ENCODE results near the gene RFX7.

Gene RFX7

GRCh38 chr15:56124391-56124790, 119.3 kb downstream of the RFX7 start:
- DNase-seq: no peak

GRCh38 chr15:56105855-56106254, 137.8 kb downstream of the RFX7 start:
- no peak for DNase-seq

GRCh38 chr15:56102441-56102840, 141.2 kb downstream of the RFX7 start:
- no peak for DNase-seq

GRCh38 chr15:56099311-56099710, 144.4 kb downstream of the RFX7 start:
- DNase-seq: no peak

- no peak for DNase-seq
Measured at GRCh38 chr15:56098195-56098863, 145.3 kb downstream of the RFX7 start.

GRCh38 chr15:56095406-56095805, 148.3 kb downstream of the RFX7 start:
- no peak for DNase-seq

- no peak for DNase-seq
Measured at GRCh38 chr15:56094171-56094570, 149.5 kb downstream of the RFX7 start.

- DNase-seq: no peak
Measured at GRCh38 chr15:56088389-56088788, 155.3 kb downstream of the RFX7 start.

GRCh38 chr15:56086566-56086965, 157.1 kb downstream of the RFX7 start:
- DNase-seq: no peak

GRCh38 chr15:56082263-56082761, 161.4 kb downstream of the RFX7 start:
- DNase-seq: no peak

- DNase-seq: no peak
Measured at GRCh38 chr15:56077081-56077480, 166.6 kb downstream of the RFX7 start.

- no peak for DNase-seq
Measured at GRCh38 chr15:56076640-56077039, 167.0 kb downstream of the RFX7 start.

- no peak for DNase-seq
Measured at GRCh38 chr15:56074481-56075265, 169.0 kb downstream of the RFX7 start.

GRCh38 chr15:56064152-56064551, 179.5 kb downstream of the RFX7 start:
- DNase-seq: no peak

GRCh38 chr15:56059716-56060115, 184.0 kb downstream of the RFX7 start:
- DNase-seq: no peak

GRCh38 chr15:56058986-56059385, 184.7 kb downstream of the RFX7 start:
- no peak for DNase-seq

- no peak for DNase-seq
Measured at GRCh38 chr15:56056626-56057025, 187.1 kb downstream of the RFX7 start.

- DNase-seq: no peak
Measured at GRCh38 chr15:56053046-56053400, 190.7 kb downstream of the RFX7 start.

- peak; percentile 35 for DNase-seq
Measured at GRCh38 chr15:56052395-56053045, 191.2 kb downstream of the RFX7 start.

- DNase-seq: no peak
Measured at GRCh38 chr15:56051676-56052075, 192.0 kb downstream of the RFX7 start.

GRCh38 chr15:56049577-56049976, 194.1 kb downstream of the RFX7 start:
- no peak for DNase-seq

GRCh38 chr15:56047354-56047753, 196.3 kb downstream of the RFX7 start:
- DNase-seq: no peak

GRCh38 chr15:56045068-56045748, 198.5 kb downstream of the RFX7 start:
- DNase-seq: no peak

All from KG1 (cell line).